ENCODE results near the gene DOCK6. TPM values are rescaled to one million over a fixed set of nuclear protein-coding genes. Genes with fewer than 3 reads are reported as not detected.

The DOCK6 gene
- total RNA-seq, 1 experiment from 2014 or later = 19.4 TPM

DNA sequence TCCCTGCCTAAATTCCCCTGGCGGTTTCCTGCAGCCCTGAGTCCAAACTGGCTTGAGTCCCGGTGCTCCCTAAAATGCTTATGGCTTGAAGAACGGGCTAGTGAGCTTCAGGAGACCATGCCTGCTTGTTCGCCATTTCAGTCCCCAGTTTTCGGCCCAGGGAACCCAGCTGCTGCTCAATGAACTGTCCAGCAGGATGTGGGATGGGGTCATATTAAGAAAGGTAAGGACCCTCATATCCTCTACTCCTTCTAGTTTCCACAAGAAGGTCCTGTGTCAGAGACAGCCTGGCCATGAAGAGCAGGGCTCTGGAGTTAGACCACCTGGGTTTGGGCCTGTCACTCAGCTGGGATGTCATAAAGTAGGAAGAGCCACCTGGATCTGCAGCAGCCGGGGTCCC, 89.7 kb downstream of the DOCK6 start:
- Histone ChIP-seq H3K9me3 (ENCODE audit: control insufficient read depth, insufficient read depth, low read depth, low read length) (no peaks in the 10 kb centered on the region), H3K4me1 (ENCODE audit: control insufficient read depth, insufficient read depth, low read length) (no peaks in the 10 kb centered on the region), H3K27ac (ENCODE audit: low read length) (no peak overlapping the region), H3K27me3 (ENCODE audit: control insufficient read depth, insufficient read depth, low read length) (no peaks in the 10 kb centered on the region), H3K36me3 (ENCODE audit: control insufficient read depth, insufficient read depth, low read length) (peaks cover 3% of the 10 kb centered on the region), H3K4me3 (ENCODE audit: low read depth in 2 of 2, low read length in 2 of 2) (no peak overlapping the region)
- in situ Hi-C loops (cut with HindIII; ENCODE audit: low pct_unique_long_range_greater_than_20kb, low sequenced_read_pairs) (no loop called here), intact Hi-C loops (cut with micrococcal nuclease; ENCODE audit: unreplicated experiment) (no loop called here)
- BruUV-seq (replicated peaks) = no TSS peak
- POLR2A ChIA-PET = no interaction called here
- CTCF ChIA-PET = no interaction called here
- TF ChIP-seq POLR2AphosphoS5 (IDR thresholded peaks at IDR 0.05; ENCODE audit: low read depth, low read length) (no peak), TCF7L2 (IDR thresholded peaks at IDR 0.05; ENCODE audit: low read depth, low read length) (no peak)
- no peak for ATAC-seq
- DNase-seq (ENCODE audit: low read depth, low spot score) = no peak

DNA sequence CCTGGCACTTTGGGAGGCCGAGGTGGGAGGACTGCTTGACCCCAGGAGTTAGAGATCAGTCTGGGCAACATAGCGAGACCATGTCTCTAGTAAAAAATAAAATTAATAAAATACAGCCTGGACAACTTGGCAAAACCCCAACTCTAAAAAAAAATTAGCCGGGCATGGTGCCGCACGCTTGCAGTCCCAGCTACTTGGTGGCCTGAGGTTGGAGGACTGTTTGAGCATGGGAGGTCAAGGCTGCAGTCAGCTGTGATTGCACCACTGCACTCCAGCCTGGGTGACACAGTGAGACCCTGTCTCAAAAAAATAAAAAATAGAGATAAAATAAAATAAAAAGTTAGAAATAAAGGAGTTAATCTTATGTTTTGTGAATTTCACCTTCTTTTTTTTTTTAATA, 91.2 kb downstream of the DOCK6 start:
- intact Hi-C loops (cut with micrococcal nuclease; ENCODE audit: unreplicated experiment) = no loop called here
- CTCF ChIA-PET = no interaction called here
- TF ChIP-seq, protein P1, sequence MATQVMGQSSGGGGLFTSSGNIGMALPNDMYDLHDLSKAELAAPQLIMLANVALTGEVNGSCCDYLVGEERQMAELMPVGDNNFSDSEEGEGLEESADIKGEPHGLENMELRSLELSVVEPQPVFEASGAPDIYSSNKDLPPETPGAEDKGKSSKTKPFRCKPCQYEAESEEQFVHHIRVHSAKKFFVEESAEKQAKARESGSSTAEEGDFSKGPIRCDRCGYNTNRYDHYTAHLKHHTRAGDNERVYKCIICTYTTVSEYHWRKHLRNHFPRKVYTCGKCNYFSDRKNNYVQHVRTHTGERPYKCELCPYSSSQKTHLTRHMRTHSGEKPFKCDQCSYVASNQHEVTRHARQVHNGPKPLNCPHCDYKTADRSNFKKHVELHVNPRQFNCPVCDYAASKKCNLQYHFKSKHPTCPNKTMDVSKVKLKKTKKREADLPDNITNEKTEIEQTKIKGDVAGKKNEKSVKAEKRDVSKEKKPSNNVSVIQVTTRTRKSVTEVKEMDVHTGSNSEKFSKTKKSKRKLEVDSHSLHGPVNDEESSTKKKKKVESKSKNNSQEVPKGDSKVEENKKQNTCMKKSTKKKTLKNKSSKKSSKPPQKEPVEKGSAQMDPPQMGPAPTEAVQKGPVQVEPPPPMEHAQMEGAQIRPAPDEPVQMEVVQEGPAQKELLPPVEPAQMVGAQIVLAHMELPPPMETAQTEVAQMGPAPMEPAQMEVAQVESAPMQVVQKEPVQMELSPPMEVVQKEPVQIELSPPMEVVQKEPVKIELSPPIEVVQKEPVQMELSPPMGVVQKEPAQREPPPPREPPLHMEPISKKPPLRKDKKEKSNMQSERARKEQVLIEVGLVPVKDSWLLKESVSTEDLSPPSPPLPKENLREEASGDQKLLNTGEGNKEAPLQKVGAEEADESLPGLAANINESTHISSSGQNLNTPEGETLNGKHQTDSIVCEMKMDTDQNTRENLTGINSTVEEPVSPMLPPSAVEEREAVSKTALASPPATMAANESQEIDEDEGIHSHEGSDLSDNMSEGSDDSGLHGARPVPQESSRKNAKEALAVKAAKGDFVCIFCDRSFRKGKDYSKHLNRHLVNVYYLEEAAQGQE (IDR thresholded peaks at IDR 0.05; ENCODE audit: insufficient read depth in 1 of 2, low read depth in 2 of 2, low read length in 1 of 2) = no peak
- TF ChIP-seq, protein P2, sequence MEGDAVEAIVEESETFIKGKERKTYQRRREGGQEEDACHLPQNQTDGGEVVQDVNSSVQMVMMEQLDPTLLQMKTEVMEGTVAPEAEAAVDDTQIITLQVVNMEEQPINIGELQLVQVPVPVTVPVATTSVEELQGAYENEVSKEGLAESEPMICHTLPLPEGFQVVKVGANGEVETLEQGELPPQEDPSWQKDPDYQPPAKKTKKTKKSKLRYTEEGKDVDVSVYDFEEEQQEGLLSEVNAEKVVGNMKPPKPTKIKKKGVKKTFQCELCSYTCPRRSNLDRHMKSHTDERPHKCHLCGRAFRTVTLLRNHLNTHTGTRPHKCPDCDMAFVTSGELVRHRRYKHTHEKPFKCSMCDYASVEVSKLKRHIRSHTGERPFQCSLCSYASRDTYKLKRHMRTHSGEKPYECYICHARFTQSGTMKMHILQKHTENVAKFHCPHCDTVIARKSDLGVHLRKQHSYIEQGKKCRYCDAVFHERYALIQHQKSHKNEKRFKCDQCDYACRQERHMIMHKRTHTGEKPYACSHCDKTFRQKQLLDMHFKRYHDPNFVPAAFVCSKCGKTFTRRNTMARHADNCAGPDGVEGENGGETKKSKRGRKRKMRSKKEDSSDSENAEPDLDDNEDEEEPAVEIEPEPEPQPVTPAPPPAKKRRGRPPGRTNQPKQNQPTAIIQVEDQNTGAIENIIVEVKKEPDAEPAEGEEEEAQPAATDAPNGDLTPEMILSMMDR (IDR thresholded peaks at IDR 0.05) = no peak
- TF ChIP-seq POLR2AphosphoS5 (IDR thresholded peaks at IDR 0.05; ENCODE audit: low read depth, low read length) (no peak), TCF7L2 (IDR thresholded peaks at IDR 0.05; ENCODE audit: low read depth, low read length) (no peak), SIN3A (IDR thresholded peaks at IDR 0.05; ENCODE audit: borderline replicate concordance, insufficient read depth, low read depth, low read length) (no peak)

DNA sequence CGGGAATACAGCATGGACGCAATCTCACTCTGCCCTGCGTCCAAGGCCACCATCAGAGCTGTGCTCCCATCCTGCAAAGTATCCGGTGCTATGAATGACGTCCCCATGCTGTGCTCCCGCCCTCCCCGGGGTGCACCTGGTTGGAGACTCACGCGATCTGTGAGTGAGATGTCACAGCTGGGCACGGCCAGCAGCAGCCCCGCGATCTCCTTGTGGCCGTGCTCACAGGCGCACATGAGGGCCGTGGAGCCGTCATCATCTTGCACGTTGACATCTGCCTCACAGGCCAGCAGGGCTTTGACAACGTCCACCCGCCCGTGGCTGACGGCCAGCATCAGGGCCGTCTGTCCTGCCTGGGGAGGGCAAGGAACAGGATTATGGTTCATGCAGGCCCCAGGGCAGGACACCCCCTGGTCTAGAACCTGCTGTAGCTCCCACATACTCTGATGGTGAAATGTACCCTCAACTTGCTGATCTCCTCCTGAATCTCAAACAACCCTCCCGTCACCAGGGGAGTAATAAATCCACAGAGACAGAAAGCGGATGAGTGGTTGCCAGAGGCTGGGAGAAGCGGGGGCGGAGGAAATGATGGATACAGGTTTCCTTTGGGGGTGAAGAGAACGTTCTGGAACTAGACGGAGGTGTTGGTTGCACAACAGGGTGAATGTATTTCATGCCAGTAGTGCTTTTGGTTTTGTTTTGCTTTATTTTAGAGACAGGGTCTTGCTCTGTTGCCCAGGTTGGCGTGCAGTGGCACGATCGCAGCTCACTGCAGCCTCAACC, 92.2 kb downstream of the DOCK6 start:
- in situ Hi-C loops (cut with HindIII; ENCODE audit: low pct_unique_long_range_greater_than_20kb, low sequenced_read_pairs) (no loop called here), intact Hi-C loops (cut with micrococcal nuclease; ENCODE audit: unreplicated experiment) (no loop called here)
- BruUV-seq (replicated peaks) = no TSS peak
- Histone ChIP-seq H3K9me3 (ENCODE audit: control insufficient read depth, insufficient read depth, low read depth, low read length) (no peaks in the 10 kb centered on the region), H3K4me1 (ENCODE audit: control insufficient read depth, insufficient read depth, low read length) (no peaks in the 10 kb centered on the region), H3K27ac (ENCODE audit: low read length) (no peak overlapping the region), H3K4me3 (ENCODE audit: low read depth in 2 of 2, low read length in 2 of 2) (no peak overlapping the region), H3K27me3 (ENCODE audit: control insufficient read depth, insufficient read depth, low read length) (no peaks in the 10 kb centered on the region), H3K36me3 (ENCODE audit: control insufficient read depth, insufficient read depth, low read length) (peaks cover 3% of the 10 kb centered on the region; the same call in 1 of the 2 replicates)
- TF ChIP-seq SIN3A (IDR thresholded peaks at IDR 0.05; ENCODE audit: borderline replicate concordance, insufficient read depth, low read depth, low read length) = no peak
- no peak for TF ChIP-seq POLR2AphosphoS5 (IDR thresholded peaks at IDR 0.05; ENCODE audit: low read depth, low read length)
- TF ChIP-seq TCF7L2 (IDR thresholded peaks at IDR 0.05; ENCODE audit: low read depth, low read length) = no peak
- TF ChIP-seq, protein P1 (IDR thresholded peaks at IDR 0.05; ENCODE audit: insufficient read depth in 1 of 2, low read depth in 2 of 2, low read length in 1 of 2) = no peak
- TF ChIP-seq, protein P2 (IDR thresholded peaks at IDR 0.05) = no peak
- POLR2A ChIA-PET = no interaction called here
- CTCF ChIA-PET = no interaction called here
- ATAC-seq (no peak), DNase-seq (ENCODE audit: low read depth, low spot score) (no peak)

More for the DNA sequence above, 91.2 kb downstream of the DOCK6 start:
- Histone ChIP-seq H3K9me3 (ENCODE audit: control insufficient read depth, insufficient read depth, low read depth, low read length) (no peaks in the 10 kb centered on the region), H3K4me1 (ENCODE audit: control insufficient read depth, insufficient read depth, low read length) (no peaks in the 10 kb centered on the region), H3K27ac (ENCODE audit: low read length) (no peak overlapping the region), H3K4me3 (ENCODE audit: low read depth in 2 of 2, low read length in 2 of 2) (no peak overlapping the region), H3K36me3 (ENCODE audit: control insufficient read depth, insufficient read depth, low read length) (peaks cover 3% of the 10 kb centered on the region; the same call in 1 of the 2 replicates), H3K27me3 (ENCODE audit: control insufficient read depth, insufficient read depth, low read length) (no peaks in the 10 kb centered on the region)
- DNase-seq (ENCODE audit: low read depth, low spot score) (no peak), ATAC-seq (no peak)
- in situ Hi-C loops (cut with HindIII; ENCODE audit: low pct_unique_long_range_greater_than_20kb, low sequenced_read_pairs) = no loop called here
- POLR2A ChIA-PET = no interaction called here
- no TSS peak for BruUV-seq (replicated peaks)
